HepG2 (cell line): ENCODE measurements around the gene MTUS2.

Experiments used
- CHCHD3 ChIP-seq: sonication (generic); formaldehyde crosslinking; IDR thresholded peaks from 2 replicates; pipeline ENCODE4 v1.8.0; 2022; ENCODE audit warnings: mild to moderate bottlenecking, missing genetic modification reagents, moderate library complexity
- EP300 ChIP-seq, 3 experiments: sonication (generic) in 1 of 3; formaldehyde crosslinking in 1 of 3; IDR thresholded peaks; 2 replicates each; pipeline versions ENCODE4 v1.5.1 to v1.6.1; 2011 to 2020; ENCODE audit warnings: low read depth in 2 of 3, low read length in 2 of 3, borderline replicate concordance in 1 of 3, improper control_type of control experiment in 1 of 3, mild to moderate bottlenecking in 1 of 3, missing genetic modification reagents in 1 of 3, moderate library complexity in 1 of 3
- FOSL2 ChIP-seq: sonication (generic); formaldehyde crosslinking; IDR thresholded peaks from 2 replicates; pipeline ENCODE4 v1.4.0; 2020; ENCODE audit warnings: missing genetic modification reagents
- NFE2L2 ChIP-seq: fragments of 150-350 bp; IDR thresholded peaks from 2 replicates; pipeline ENCODE4 v1.6.1; 2014; ENCODE audit warnings: low read length
- SP5 ChIP-seq: IDR thresholded peaks from 2 replicates; pipeline ENCODE4 v1.6.1; 2016; ENCODE audit warnings: low read depth, borderline replicate concordance
- TCF7 ChIP-seq: sonication (generic); IDR thresholded peaks from 2 replicates; pipeline ENCODE4 v1.6.1; 2016; ENCODE audit warnings: antibody characterized with exemption, low read depth
- ZNF232 ChIP-seq: sonication (generic); formaldehyde crosslinking; IDR thresholded peaks from 2 replicates; pipeline ENCODE4 v1.4.0; 2020; ENCODE audit warnings: missing genetic modification reagents, borderline replicate concordance
- TF ChIP-seq, protein P1 (sequence below): sonication (generic); formaldehyde crosslinking; IDR thresholded peaks from 2 replicates; pipeline ENCODE4 v1.5.0; 2020; ENCODE audit warnings: mild to moderate bottlenecking, missing genetic modification reagents, moderate library complexity
- TF ChIP-seq, protein P2 (sequence below): sonication (generic); formaldehyde crosslinking; IDR thresholded peaks from 2 replicates; pipeline ENCODE4 v1.4.0; 2020; ENCODE audit warnings: mild to moderate bottlenecking, missing genetic modification reagents

DNA sequence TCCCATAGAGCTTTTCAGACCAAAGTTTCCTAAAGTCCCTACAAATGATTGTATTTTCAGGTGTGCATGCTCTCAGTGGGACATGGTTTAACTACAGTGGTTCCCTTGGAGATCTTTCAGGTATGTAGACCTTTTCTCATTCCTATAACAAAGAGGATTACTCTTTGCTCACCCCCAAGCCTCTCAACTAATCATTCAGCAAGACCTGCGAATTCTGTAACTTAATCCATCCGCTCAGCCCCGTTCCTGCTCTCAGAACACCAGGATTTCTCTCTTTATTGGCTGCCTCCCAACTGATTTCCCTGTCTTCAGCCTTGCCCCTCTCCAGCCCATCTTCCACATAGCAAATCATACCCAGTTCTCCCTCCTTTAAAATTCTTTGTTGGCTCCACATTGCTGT, 253.6 kb downstream of the MTUS2 start:
- no peak for TF ChIP-seq TCF7
- TF ChIP-seq FOSL2 (CRISPR knock-in tag), result no peak
- no peak for TF ChIP-seq ZNF232 (CRISPR knock-in tag)
- TF ChIP-seq, protein P1, sequence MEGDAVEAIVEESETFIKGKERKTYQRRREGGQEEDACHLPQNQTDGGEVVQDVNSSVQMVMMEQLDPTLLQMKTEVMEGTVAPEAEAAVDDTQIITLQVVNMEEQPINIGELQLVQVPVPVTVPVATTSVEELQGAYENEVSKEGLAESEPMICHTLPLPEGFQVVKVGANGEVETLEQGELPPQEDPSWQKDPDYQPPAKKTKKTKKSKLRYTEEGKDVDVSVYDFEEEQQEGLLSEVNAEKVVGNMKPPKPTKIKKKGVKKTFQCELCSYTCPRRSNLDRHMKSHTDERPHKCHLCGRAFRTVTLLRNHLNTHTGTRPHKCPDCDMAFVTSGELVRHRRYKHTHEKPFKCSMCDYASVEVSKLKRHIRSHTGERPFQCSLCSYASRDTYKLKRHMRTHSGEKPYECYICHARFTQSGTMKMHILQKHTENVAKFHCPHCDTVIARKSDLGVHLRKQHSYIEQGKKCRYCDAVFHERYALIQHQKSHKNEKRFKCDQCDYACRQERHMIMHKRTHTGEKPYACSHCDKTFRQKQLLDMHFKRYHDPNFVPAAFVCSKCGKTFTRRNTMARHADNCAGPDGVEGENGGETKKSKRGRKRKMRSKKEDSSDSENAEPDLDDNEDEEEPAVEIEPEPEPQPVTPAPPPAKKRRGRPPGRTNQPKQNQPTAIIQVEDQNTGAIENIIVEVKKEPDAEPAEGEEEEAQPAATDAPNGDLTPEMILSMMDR, result no peak
- TF ChIP-seq, protein P2, sequence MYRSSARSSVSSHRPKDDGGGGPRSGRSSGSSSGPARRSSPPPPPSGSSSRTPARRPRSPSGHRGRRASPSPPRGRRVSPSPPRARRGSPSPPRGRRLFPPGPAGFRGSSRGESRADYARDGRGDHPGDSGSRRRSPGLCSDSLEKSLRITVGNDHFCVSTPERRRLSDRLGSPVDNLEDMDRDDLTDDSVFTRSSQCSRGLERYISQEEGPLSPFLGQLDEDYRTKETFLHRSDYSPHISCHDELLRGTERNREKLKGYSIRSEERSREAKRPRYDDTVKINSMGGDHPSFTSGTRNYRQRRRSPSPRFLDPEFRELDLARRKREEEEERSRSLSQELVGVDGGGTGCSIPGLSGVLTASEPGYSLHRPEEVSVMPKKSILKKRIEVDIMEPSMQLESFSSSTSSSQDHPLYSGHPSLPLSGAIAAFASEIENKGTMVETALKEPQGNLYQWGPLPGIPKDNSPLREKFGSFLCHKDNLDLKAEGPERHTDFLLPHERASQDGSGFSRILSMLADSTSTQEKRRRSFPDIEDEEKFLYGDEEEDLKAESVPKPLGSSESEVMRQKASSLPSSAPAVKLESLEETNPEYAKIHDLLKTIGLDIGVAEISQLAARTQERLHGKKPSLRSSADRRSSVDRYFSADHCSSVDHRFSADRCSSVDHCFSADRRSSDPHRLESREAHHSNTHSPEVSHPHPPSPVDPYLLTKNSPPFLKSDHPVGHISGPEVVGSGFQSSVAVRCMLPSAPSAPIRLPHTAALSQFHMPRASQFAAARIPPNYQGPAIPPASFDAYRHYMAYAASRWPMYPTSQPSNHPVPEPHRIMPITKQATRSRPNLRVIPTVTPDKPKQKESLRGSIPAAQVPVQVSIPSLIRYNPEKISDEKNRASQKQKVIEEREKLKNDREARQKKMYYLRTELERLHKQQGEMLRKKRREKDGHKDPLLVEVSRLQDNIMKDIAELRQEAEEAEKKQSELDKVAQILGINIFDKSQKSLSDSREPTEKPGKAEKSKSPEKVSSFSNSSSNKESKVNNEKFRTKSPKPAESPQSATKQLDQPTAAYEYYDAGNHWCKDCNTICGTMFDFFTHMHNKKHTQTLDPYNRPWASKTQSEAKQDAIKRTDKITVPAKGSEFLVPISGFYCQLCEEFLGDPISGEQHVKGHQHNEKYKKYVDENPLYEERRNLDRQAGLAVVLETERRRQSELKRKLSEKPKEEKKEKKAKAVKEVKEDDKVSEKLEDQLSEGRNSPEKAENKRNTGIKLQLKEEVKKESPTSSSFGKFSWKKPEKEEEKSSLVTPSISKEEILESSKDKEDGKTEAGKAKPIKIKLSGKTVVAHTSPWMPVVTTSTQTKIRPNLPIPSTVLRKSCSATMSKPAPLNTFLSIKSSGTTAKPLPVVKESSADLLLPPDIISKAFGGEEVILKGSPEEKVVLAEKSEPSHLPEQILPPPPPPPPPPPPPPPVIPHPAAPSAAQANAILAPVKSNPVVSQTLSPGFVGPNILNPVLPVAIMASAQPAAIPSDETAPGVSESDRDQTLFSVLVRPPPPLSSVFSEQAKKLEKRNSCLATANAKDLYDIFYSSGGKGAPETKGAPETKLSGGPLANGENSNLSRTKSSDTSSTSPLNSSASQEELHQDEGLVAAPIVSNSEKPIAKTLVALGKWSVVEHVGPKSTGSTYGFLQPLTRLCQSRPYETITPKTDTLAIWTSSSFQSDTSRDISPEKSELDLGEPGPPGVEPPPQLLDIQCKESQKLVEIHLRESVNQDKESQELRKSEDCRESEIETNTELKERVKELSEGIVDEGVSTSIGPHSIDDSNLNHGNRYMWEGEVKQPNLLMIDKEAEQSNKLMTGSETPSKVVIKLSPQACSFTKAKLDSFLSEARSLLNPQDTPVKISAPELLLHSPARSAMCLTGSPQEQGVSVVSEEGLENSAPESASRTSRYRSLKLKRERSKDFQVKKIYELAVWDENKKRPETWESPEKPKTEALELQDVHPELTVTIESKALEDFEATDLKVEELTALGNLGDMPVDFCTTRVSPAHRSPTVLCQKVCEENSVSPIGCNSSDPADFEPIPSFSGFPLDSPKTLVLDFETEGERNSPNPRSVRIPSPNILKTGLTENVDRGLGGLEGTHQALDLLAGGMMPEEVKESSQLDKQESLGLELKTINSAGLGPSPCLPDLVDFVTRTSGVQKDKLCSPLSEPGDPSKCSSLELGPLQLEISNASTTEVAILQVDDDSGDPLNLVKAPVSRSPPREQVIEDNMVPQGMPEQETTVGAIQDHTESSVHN (CRISPR knock-in tag), result no peak
- no peak for TF ChIP-seq NFE2L2
- no peak for TF ChIP-seq EP300 (IDR thresholded peaks at IDR 0.05; ENCODE audit: low read depth in 2 of 2, low read length in 2 of 2)
- no peak for TF ChIP-seq EP300 (CRISPR knock-in tag; IDR thresholded peaks at IDR 0.05; ENCODE audit: borderline replicate concordance)
- no peak for TF ChIP-seq CHCHD3 (CRISPR knock-in tag)
- no peak for TF ChIP-seq SP5 (CRISPR knock-in tag)
